GM21825 (cell line): ENCODE results near the gene MAJIN.

Experiments
- ATAC-seq: cut with Tn5 transposase; IDR thresholded peaks from one replicate; pipeline ENCODE4 v1.9.1; 2021; ENCODE audit warnings: mild to moderate bottlenecking, moderate library complexity; ENCODE audit not compliant: unreplicated experiment

The MAJIN gene

GRCh38 chr11:64916040-64916774, 55.7 kb downstream of the MAJIN start:
- no peak for ATAC-seq

GRCh38 chr11:64915376-64915887, 56.5 kb downstream of the MAJIN start:
- no peak for ATAC-seq

GRCh38 chr11:64914123-64914522, 57.8 kb downstream of the MAJIN start:
- ATAC-seq = no peak

GRCh38 chr11:64913171-64913727, 58.7 kb downstream of the MAJIN start:
- no peak for ATAC-seq

- ATAC-seq = no peak
Measured at GRCh38 chr11:64911689-64912088, 60.2 kb downstream of the MAJIN start.

GRCh38 chr11:64911142-64911541, 60.8 kb downstream of the MAJIN start:
- ATAC-seq = no peak

- ATAC-seq = no peak
Measured at GRCh38 chr11:64910451-64911093, 61.3 kb downstream of the MAJIN start.

- no peak for ATAC-seq
Measured at GRCh38 chr11:64909653-64910343, 62.1 kb downstream of the MAJIN start.

- no peak for ATAC-seq
Measured at GRCh38 chr11:64908766-64909165, 63.1 kb downstream of the MAJIN start.

GRCh38 chr11:64906314-64906635, 65.6 kb downstream of the MAJIN start:
- no peak for ATAC-seq

- no peak for ATAC-seq
Measured at GRCh38 chr11:64905516-64906313, 66.2 kb downstream of the MAJIN start.

- ATAC-seq = no peak
Measured at GRCh38 chr11:64903291-64903833, 68.5 kb downstream of the MAJIN start.

GRCh38 chr11:64902102-64902900, 69.6 kb downstream of the MAJIN start:
- ATAC-seq = no peak

GRCh38 chr11:64900774-64901173, 71.1 kb downstream of the MAJIN start:
- ATAC-seq = no peak

GRCh38 chr11:64900263-64900678, 71.6 kb downstream of the MAJIN start:
- ATAC-seq = no peak

- no peak for ATAC-seq
Measured at GRCh38 chr11:64898541-64898940, 73.4 kb downstream of the MAJIN start.

GRCh38 chr11:64898076-64898445, 73.8 kb downstream of the MAJIN start:
- ATAC-seq = no peak

GRCh38 chr11:64897381-64898075, 74.4 kb downstream of the MAJIN start:
- ATAC-seq = no peak

GRCh38 chr11:64896448-64897022, 75.4 kb downstream of the MAJIN start:
- ATAC-seq = no peak
